B cell (primary cell): ENCODE measurements around the gene GGCX. TPM values are rescaled to one million over a fixed set of nuclear protein-coding genes. Genes with fewer than 3 reads are reported as not detected.

Experiments used
- ATAC-seq: fragments of 200-7000 bp; cut with Tn5 transposase; one replicate; pipeline ENCODE4 v1.10.0; 2021; ENCODE audit warnings: low read depth, mild to moderate bottlenecking, moderate number of reproducible peaks, moderate library complexity
- CTCF ChIA-PET: fragments of 350-600 bp; sonication (Branson Sonifier 250); formaldehyde crosslinking; loops from one replicate; lab custom pipeline; 2021; ENCODE audit warnings: antibody characterized with exemption, inconsistent platforms; lab: Charles Lee
- POLR2A ChIA-PET: fragments of 350-600 bp; sonication (Branson Sonifier 250); formaldehyde crosslinking; loops from one replicate; lab custom pipeline; 2021; ENCODE audit warnings: antibody characterized with exemption; lab: Charles Lee
- DNase-seq: peaks from one replicate; pipeline ENCODE4 v3.0.0; 2013
- H2AFZ ChIP-seq: 2 replicates; pipeline ENCODE4 v1.6.1; 2012; ENCODE audit warnings: mild to moderate bottlenecking, low read depth, low read length; ENCODE audit not compliant: insufficient read depth, poor library complexity, severe bottlenecking
- H3K27ac ChIP-seq, 2 donors: 1 replicate in 1 of 2; 2 replicates in 1 of 2; pipeline ENCODE4 v1.5.1; 2012 to 2013; ENCODE audit warnings: low read length in 2 of 2, mild to moderate bottlenecking in 2 of 2, moderate library complexity in 1 of 2
- H3K27me3 ChIP-seq, 4 experiments: fragments of 200-600 bp in 1 of 4; sonication (generic) in 1 of 4; replicated peaks in 1 of 4; 1 replicate in 2 of 4; 2 replicates in 2 of 4; pipeline versions ENCODE4 v1.6.1 to v1.7.0; 2013 to 2016; ENCODE audit warnings: low read length in 3 of 4, mild to moderate bottlenecking in 2 of 4, mixed read lengths in 1 of 4, moderate library complexity in 1 of 4; ENCODE audit not compliant: insufficient read depth in 4 of 4, control insufficient read depth in 3 of 4; ENCODE audit errors: control extremely low read depth in 1 of 4
- H3K36me3 ChIP-seq, 2 experiments: replicated peaks in 1 of 2; 1 replicate in 1 of 2; 2 replicates in 1 of 2; pipeline versions ENCODE4 v1.6.1 to v1.7.1; 2013; ENCODE audit warnings: low read length in 1 of 2; ENCODE audit not compliant: insufficient read depth in 2 of 2, control insufficient read depth in 1 of 2; ENCODE audit errors: control extremely low read depth in 1 of 2, extremely low read depth in 1 of 2
- H3K4me1 ChIP-seq, 2 donors: fragments of 200-600 bp in 1 of 2; sonication (generic) in 1 of 2; 1 replicate in 1 of 2; 2 replicates in 1 of 2; pipeline versions ENCODE4 v1.5.1 to v1.6.1; 2013 to 2017; ENCODE audit warnings: low read length in 2 of 2; ENCODE audit not compliant: control insufficient read depth in 2 of 2, insufficient read depth in 2 of 2
- H3K4me2 ChIP-seq: replicated peaks from 2 replicates; pipeline ENCODE3; 2012; ENCODE audit warnings: mild to moderate bottlenecking, low read depth, low read length; ENCODE audit not compliant: poor library complexity, severe bottlenecking
- H3K4me3 ChIP-seq, 5 experiments: fragments of 200-600 bp in 1 of 5; sonication (generic) in 1 of 5; 1 replicate in 3 of 5; 2 replicates in 2 of 5; pipeline versions ENCODE4 v1.5.1 to v1.7.0; 2011 to 2016; ENCODE audit warnings: low read length in 4 of 5, mild to moderate bottlenecking in 4 of 5, low read depth in 2 of 5, control low read depth in 1 of 5, moderate library complexity in 1 of 5; ENCODE audit not compliant: insufficient read depth in 1 of 5; ENCODE audit errors: control extremely low read depth in 1 of 5, extremely low read depth in 1 of 5
- H3K79me2 ChIP-seq: fragments of 200-600 bp; sonication (generic); one replicate; pipeline ENCODE4 v1.6.0; 2016; ENCODE audit warnings: low read length; ENCODE audit not compliant: control insufficient read depth, insufficient read depth
- H3K9ac ChIP-seq: fragments of 200-600 bp; sonication (generic); 2 replicates; pipeline ENCODE4 v1.6.1; 2017; ENCODE audit warnings: mild to moderate bottlenecking, low read length, moderate library complexity
- H3K9me3 ChIP-seq, 3 donors: one replicate each; pipeline versions ENCODE4 v1.6.1 to v1.7.1; 2013; ENCODE audit warnings: low read length in 2 of 3; ENCODE audit not compliant: control insufficient read depth in 2 of 3, insufficient read depth in 1 of 3; ENCODE audit errors: control extremely low read depth in 1 of 3
- H4K20me1 ChIP-seq: 2 replicates; pipeline ENCODE4 v1.6.0; 2012; ENCODE audit warnings: mild to moderate bottlenecking, low read length; ENCODE audit not compliant: insufficient read depth, control insufficient read depth, poor library complexity, severe bottlenecking
- H3K27ac Mint-ChIP-seq: one replicate; pipeline ENCODE4 v1.8.0; 2021; ENCODE audit warnings: mixed read lengths
- H3K27me3 Mint-ChIP-seq: one replicate; pipeline ENCODE4 v1.8.0; 2021; ENCODE audit warnings: mixed read lengths
- H3K4me1 Mint-ChIP-seq: one replicate; pipeline ENCODE4 v1.8.0; 2021; ENCODE audit warnings: mixed read lengths
- H3K4me3 Mint-ChIP-seq: one replicate; pipeline ENCODE4 v1.8.0; 2021; ENCODE audit warnings: mixed read lengths
- H3K9me3 Mint-ChIP-seq: one replicate; pipeline ENCODE4 v1.8.0; 2022; ENCODE audit warnings: mixed read lengths; ENCODE audit not compliant: insufficient read depth
- CTCF ChIP-seq: fragments of 200-600 bp; IDR thresholded peaks from one replicate; pipeline ENCODE4 v1.8.0; 2022; ENCODE audit warnings: antibody characterized with exemption, mild to moderate bottlenecking
- EZH2 ChIP-seq: IDR thresholded peaks from 2 replicates; pipeline ENCODE4 v1.6.1; 2012; ENCODE audit warnings: borderline replicate concordance, low read depth, mild to moderate bottlenecking, moderate library complexity, low read length; ENCODE audit not compliant: insufficient read depth, poor library complexity, severe bottlenecking
- WGBS: methylation state at CpG from one replicate; pipeline ENCODE4 v1.1.5; 2013; ENCODE audit warnings: missing lambda C conversion rate; ENCODE audit not compliant: insufficient coverage; 5-methylcytosine and 5-hydroxymethylcytosine counted together
- intact Hi-C: fragments of 100-400 bp; cut with micrococcal nuclease; formaldehyde crosslinking; loops from one replicate; pipeline ENCODE4 v1.10.0; 2022
- polyA plus RNA-seq: library from polyadenylated mRNA; depleted of rRNA; stranded (reverse); fragments of >200 nt; gene quantifications from 2 replicates; pipeline ENCODE4 v1.2.3, GENCODE V29; 2012
- total RNA-seq, 2 donors: library from RNA; stranded (reverse); fragments of 120-200 nt in 1 of 2; gene quantifications; 1 replicate in 1 of 2; 2 replicates in 1 of 2; pipeline versions ENCODE4 v1.2.3 to v1.2.4, GENCODE V29; 2013 to 2022

The GGCX gene
- total and polyA plus RNA-seq, 2 donors (not counting 1 experiment from before 2014, with no cell fraction given): 23.5 to 36.8 TPM

- Histone ChIP-seq H3K36me3 (peaks cover 0 to 52% of the 10 kb centered on the region in 2 experiments), H2AFZ (no peak overlapping the region), H3K9me3 (no peaks in the 10 kb centered on the region), H3K4me2 (no peak overlapping the region), H3K4me3 (no peak overlapping the region), H4K20me1 (no peaks in the 10 kb centered on the region), H3K4me1 (peaks cover 0 to 3% of the 10 kb centered on the region in 2 donors), H3K27me3 (no peaks in the 10 kb centered on the region), H3K9ac (no peak overlapping the region), H3K27ac (no peak overlapping the region), H3K79me2 (peaks cover 4% of the 10 kb centered on the region)
- ATAC-seq (peak; percentile 97), DNase-seq (peak; percentile 90)
- Mint-ChIP-seq H3K9me3 (no peaks in the 10 kb centered on the region), H3K27ac (peak overlapping the region; percentile 81), H3K4me1 (peaks cover 4% of the 10 kb centered on the region), H3K27me3 (no peaks in the 10 kb centered on the region), H3K4me3 (no peak overlapping the region)
- intact Hi-C loops: loop anchor here (1.0 to 2.0 kb wide), 6 partner anchors 13 to 252 kb away; partner anchors contain the start of genes ELMOD3, MAT2A, RETSAT and TGOLN2
- CTCF ChIA-PET: interaction anchor here (0.6 to 10.0 kb wide), 46 partner anchors 8 to 626 kb away, joined by 3 to 299 read pairs (median 4); partner anchors contain the start of genes C2orf68, ELMOD3, GGCX and MAT2A
- TF ChIP-seq CTCF (peak; percentile 91), EZH2 (no peak)
- 68% methylated on average over 6 of the region's 9 CpGs for WGBS
- POLR2A ChIA-PET: interaction anchor here (0.8 to 4.6 kb wide), 6 partner anchors 12 to 225 kb away, joined by 3 to 30 read pairs (median 4); partner anchors contain the start of genes MAT2A, RNF181 and SH2D6
These were observed 9.3 kb downstream of the GGCX start for GRCh38 chr2:85551698-85552678.
